A673 (cell line): ENCODE data around the gene SMIM13. TPM values are rescaled to one million over a fixed set of nuclear protein-coding genes. Genes with fewer than 3 reads are reported as not detected.

ENCODE experiments used
- BruUV-seq: library from RNA; stranded (reverse); fragments of 400-500 nt; replicated peaks from 2 replicates; lab custom pipeline; 2021; lab: Mats Ljungman, UMichigan
- CTCF ChIA-PET: fragments of 300-600 bp; sonication (Branson Sonifier 250); formaldehyde crosslinking; loops from one replicate; lab custom pipeline; 2022; ENCODE audit warnings: antibody characterized with exemption; lab: Charles Lee
- POLR2A ChIA-PET: fragments of 300-600 bp; sonication (Branson Sonifier 250); formaldehyde crosslinking; loops from one replicate; lab custom pipeline; 2022; ENCODE audit warnings: antibody characterized with exemption; ENCODE audit not compliant: low non-redundant PET; lab: Charles Lee
- DNase-seq: peaks from one replicate; pipeline ENCODE4 v3.0.0-alpha.2; 2015; ENCODE audit warnings: low spot score
- H3K27ac ChIP-seq: fragments of 200-600 bp; sonication (generic); 2 replicates; pipeline ENCODE4 v1.5.1; 2016; ENCODE audit warnings: mixed run types, low read depth, mild to moderate bottlenecking, mixed read lengths, antibody characterized with exemption, low read length; ENCODE audit not compliant: poor library complexity, severe bottlenecking
- H3K27me3 ChIP-seq: fragments of 200-600 bp; sonication (generic); replicated peaks from 2 replicates; pipeline ENCODE4 v1.6.1; 2017; ENCODE audit warnings: mixed run types, low read depth, mild to moderate bottlenecking, mixed read lengths, antibody characterized with exemption, low read length; ENCODE audit not compliant: insufficient read depth, poor library complexity
- H3K36me3 ChIP-seq: fragments of 200-600 bp; sonication (generic); 2 replicates; pipeline ENCODE4 v1.6.1; 2016; ENCODE audit warnings: mixed run types, mild to moderate bottlenecking, mixed read lengths, antibody characterized with exemption, low read length; ENCODE audit not compliant: insufficient read depth, poor library complexity, severe bottlenecking
- H3K4me1 ChIP-seq: fragments of 200-600 bp; sonication (generic); 2 replicates; pipeline ENCODE4 v1.6.1; 2017; ENCODE audit warnings: mixed run types, mild to moderate bottlenecking, mixed read lengths, antibody characterized with exemption, low read length; ENCODE audit not compliant: insufficient read depth, poor library complexity, severe bottlenecking
- H3K4me3 ChIP-seq: fragments of 200-600 bp; sonication (generic); 2 replicates; pipeline ENCODE4 v1.5.1; 2016; ENCODE audit warnings: low read depth, mixed run types, mild to moderate bottlenecking, mixed read lengths, low read length; ENCODE audit not compliant: poor library complexity, severe bottlenecking
- H3K9me3 ChIP-seq: fragments of 200-600 bp; sonication (generic); 2 replicates; pipeline ENCODE4 v1.6.1; 2016; ENCODE audit warnings: mixed run types, low read depth, mild to moderate bottlenecking, mixed read lengths, antibody characterized with exemption, low read length; ENCODE audit not compliant: poor library complexity, severe bottlenecking
- EZH2 ChIP-seq: fragments of 200-600 bp; sonication (generic); IDR thresholded peaks from 2 replicates; pipeline ENCODE4 v1.6.1; 2017; ENCODE audit warnings: borderline replicate concordance, low read depth, mild to moderate bottlenecking, mixed read lengths, antibody characterized with exemption, low read length; ENCODE audit not compliant: poor library complexity, severe bottlenecking
- intact Hi-C: fragments of 100-400 bp; cut with micrococcal nuclease; formaldehyde crosslinking; loops from one replicate; pipeline ENCODE4 v1.10.0; 2022; ENCODE audit not compliant: unreplicated experiment
- total RNA-seq: library from RNA; stranded (reverse); gene quantifications from 2 replicates; pipeline ENCODE4 v1.2.3, GENCODE V29; 2021
- TF ChIP-seq, protein P1 (sequence below): fragments of 300-800, 200-600 bp; sonication (generic); conservative IDR thresholded peaks from 2 replicates; pipeline ENCODE4 v1.5.1; 2017; ENCODE audit warnings: low read depth, mild to moderate bottlenecking, antibody characterized with exemption, low read length, moderate library complexity, mixed read lengths

SMIM13 gene
- total RNA-seq, 1 experiment from 2014 or later = 18.9 TPM

- CTCF ChIA-PET = no interaction called here
- no peak for DNase-seq
- POLR2A ChIA-PET = no interaction called here
- no TSS peak for BruUV-seq
- Histone ChIP-seq H3K36me3 (no peaks in the 10 kb centered on the region), H3K27me3 (no peaks in the 10 kb centered on the region), H3K4me3 (no peak overlapping the region), H3K4me1 (no peaks in the 10 kb centered on the region), H3K27ac (no peak overlapping the region), H3K9me3 (no peaks in the 10 kb centered on the region)
- intact Hi-C loops = no loop called here
- TF ChIP-seq, protein P1, sequence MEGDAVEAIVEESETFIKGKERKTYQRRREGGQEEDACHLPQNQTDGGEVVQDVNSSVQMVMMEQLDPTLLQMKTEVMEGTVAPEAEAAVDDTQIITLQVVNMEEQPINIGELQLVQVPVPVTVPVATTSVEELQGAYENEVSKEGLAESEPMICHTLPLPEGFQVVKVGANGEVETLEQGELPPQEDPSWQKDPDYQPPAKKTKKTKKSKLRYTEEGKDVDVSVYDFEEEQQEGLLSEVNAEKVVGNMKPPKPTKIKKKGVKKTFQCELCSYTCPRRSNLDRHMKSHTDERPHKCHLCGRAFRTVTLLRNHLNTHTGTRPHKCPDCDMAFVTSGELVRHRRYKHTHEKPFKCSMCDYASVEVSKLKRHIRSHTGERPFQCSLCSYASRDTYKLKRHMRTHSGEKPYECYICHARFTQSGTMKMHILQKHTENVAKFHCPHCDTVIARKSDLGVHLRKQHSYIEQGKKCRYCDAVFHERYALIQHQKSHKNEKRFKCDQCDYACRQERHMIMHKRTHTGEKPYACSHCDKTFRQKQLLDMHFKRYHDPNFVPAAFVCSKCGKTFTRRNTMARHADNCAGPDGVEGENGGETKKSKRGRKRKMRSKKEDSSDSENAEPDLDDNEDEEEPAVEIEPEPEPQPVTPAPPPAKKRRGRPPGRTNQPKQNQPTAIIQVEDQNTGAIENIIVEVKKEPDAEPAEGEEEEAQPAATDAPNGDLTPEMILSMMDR = no peak
Measured at GRCh38 chr6:11183761-11184362, 90.2 kb downstream of the SMIM13 start.

GRCh38 chr6:11185204-11185842 lies 91.7 kb downstream of the SMIM13 start:
- Histone ChIP-seq H3K9me3 (no peaks in the 10 kb centered on the region), H3K27me3 (no peaks in the 10 kb centered on the region), H3K27ac (no peak overlapping the region), H3K36me3 (no peaks in the 10 kb centered on the region), H3K4me3 (no peak overlapping the region), H3K4me1 (no peaks in the 10 kb centered on the region)
- no peak for DNase-seq
- intact Hi-C loops = no loop called here
- ChIA-PET POLR2A (no interaction called here), CTCF (no interaction called here)
- BruUV-seq = no TSS peak
- TF ChIP-seq, protein P1 = no peak
- TF ChIP-seq EZH2 = no peak

- Histone ChIP-seq H3K27ac (no peak overlapping the region), H3K9me3 (no peaks in the 10 kb centered on the region), H3K4me1 (peaks cover 4% of the 10 kb centered on the region), H3K4me3 (no peak overlapping the region), H3K36me3 (no peaks in the 10 kb centered on the region), H3K27me3 (no peaks in the 10 kb centered on the region)
- ChIA-PET CTCF (no interaction called here), POLR2A (no interaction called here)
- intact Hi-C loops = no loop called here
- TF ChIP-seq, protein P1 = no peak
- no peak for TF ChIP-seq EZH2
- DNase-seq = no peak
- no TSS peak for BruUV-seq
Measured at GRCh38 chr6:11187301-11187700, 93.7 kb downstream of the SMIM13 start.

Other genes starting within 250 kb of the SMIM13 start
- not detected in 2 replicates for gene GCM2, start 211.8 kb upstream of the SMIM13 start, total RNA-seq
- gene SYCP2L, start 206.8 kb upstream of the SMIM13 start, total RNA-seq = 7.5 and 9.7 TPM in 2 replicates
- 12.7 and 14.1 TPM in 2 replicates for gene ELOVL2, start 49.5 kb upstream of the SMIM13 start, total RNA-seq
- 0.09 and 0.11 TPM in 2 replicates for gene ERVFRD-1, start 17.9 kb downstream of the SMIM13 start, total RNA-seq
- 5.6 and 6.6 TPM in 2 replicates for gene NEDD9, start 138.8 kb downstream of the SMIM13 start, total RNA-seq